Measurements from ENCODE around the gene MRPS30.

DNA sequence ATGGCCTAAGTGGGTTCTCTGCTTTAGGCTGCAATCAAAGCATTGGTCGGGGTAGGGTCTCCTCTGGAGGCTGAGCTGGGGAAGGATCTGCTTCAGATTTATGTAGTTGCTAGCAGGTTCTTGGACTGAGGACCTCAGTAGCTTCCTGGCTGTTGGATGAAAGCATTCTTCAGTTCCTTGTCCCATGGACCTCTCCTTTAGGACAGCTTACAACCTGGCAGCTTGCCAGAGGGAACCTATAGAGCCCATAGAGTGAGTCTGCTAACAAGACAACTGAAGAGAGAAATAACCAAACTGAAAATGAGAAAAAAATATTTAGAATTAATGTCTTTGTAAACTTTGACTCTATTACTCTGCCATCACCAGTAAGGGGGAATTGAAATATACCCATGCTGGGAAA lies 12.4 kb downstream of the MRPS30 start:
- no peak for TF ChIP-seq POLR2A (IDR thresholded peaks at IDR 0.05; ENCODE audit: borderline replicate concordance, extremely low read depth, insufficient read depth, insufficient read length)
- TF ChIP-seq, protein P1, sequence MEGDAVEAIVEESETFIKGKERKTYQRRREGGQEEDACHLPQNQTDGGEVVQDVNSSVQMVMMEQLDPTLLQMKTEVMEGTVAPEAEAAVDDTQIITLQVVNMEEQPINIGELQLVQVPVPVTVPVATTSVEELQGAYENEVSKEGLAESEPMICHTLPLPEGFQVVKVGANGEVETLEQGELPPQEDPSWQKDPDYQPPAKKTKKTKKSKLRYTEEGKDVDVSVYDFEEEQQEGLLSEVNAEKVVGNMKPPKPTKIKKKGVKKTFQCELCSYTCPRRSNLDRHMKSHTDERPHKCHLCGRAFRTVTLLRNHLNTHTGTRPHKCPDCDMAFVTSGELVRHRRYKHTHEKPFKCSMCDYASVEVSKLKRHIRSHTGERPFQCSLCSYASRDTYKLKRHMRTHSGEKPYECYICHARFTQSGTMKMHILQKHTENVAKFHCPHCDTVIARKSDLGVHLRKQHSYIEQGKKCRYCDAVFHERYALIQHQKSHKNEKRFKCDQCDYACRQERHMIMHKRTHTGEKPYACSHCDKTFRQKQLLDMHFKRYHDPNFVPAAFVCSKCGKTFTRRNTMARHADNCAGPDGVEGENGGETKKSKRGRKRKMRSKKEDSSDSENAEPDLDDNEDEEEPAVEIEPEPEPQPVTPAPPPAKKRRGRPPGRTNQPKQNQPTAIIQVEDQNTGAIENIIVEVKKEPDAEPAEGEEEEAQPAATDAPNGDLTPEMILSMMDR (IDR thresholded peaks at IDR 0.05 in 2 of 3, conservative IDR thresholded peaks at IDR 0.05 in 1 of 3; ENCODE audit: borderline replicate concordance in 1 of 3, insufficient read depth in 1 of 3, low read depth in 2 of 3, low read length in 2 of 3), result no peak
- no peak for TF ChIP-seq REST (IDR thresholded peaks at IDR 0.05; ENCODE audit: low read depth)

Measured in HCT116 (cell line).